Measurements from ENCODE around the gene NEDD4. TPM values are rescaled to one million over a fixed set of nuclear protein-coding genes. Genes with fewer than 3 reads are reported as not detected.
"Not testable (repeated sequence)": the region's sequence is repeated elsewhere in the genome, so short reads cannot be mapped to it uniquely, and the experiment has no call there.

NEDD4 gene
- total RNA-seq, 1 donor from 2014 or later: 12.6 TPM

DNA sequence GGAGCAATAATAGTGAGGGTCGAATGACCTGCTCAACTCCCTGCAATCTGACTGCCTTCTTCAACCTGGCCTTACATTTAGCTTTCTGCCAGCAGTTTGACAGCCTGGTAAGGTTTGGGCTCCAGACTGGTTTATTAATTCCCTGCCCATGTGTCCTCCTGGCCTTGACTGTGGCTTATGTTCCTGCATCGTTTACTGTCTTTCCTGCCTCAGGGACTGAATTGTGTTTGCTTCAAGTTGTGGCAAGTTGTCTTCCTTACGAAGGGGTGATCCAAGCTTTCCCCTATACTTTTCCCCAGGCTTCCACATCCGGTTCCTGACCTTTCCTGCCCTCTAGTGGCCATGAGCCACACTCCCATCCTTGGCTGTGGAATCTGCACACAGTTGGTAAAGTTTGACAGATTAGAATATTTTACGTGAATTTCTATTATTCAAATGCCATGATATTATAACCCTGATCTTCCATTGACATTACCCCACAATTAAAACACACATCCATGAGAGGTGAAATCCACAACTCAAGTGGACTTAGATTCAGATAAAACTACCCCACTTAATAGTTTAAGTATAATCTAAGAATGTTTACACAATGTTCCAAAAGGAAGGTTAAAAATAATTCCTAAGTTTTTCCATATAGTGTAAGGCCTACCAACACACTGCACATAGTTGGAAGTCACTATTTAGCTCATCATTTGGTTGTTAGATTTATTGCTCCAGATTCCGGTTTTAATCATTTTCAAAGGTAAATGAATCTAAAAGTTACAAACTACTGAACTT lies 95.7 kb downstream of the NEDD4 start:
- intact Hi-C loops (cut with micrococcal nuclease): loop anchor here (1.0 kb wide), 1 partner anchor 249 kb away; no protein-coding TSS in a partner anchor
- H3K4me3 Mint-ChIP-seq: no peak overlapping the region
- no peak for DNase-seq (ENCODE audit: low spot score)
- peaks cover 3% of the 10 kb centered on the region for H3K27me3 Mint-ChIP-seq (ENCODE audit: insufficient read depth)
- H3K27ac Mint-ChIP-seq: no peak overlapping the region
- no peaks in the 10 kb centered on the region for H3K36me3 Mint-ChIP-seq (ENCODE audit: low read depth)
- H3K9me3 Mint-ChIP-seq: no peaks in the 10 kb centered on the region
- peaks cover 4% of the 10 kb centered on the region for H3K4me1 Mint-ChIP-seq (ENCODE audit: low read depth)

- H3K27ac Mint-ChIP-seq: no peak overlapping the region
- no peak overlapping the region for H3K4me3 Mint-ChIP-seq
- peaks cover 4% of the 10 kb centered on the region for H3K4me1 Mint-ChIP-seq (ENCODE audit: low read depth)
- no peak for DNase-seq (ENCODE audit: low spot score)
- intact Hi-C loops (cut with micrococcal nuclease): no loop called here
- H3K27me3 Mint-ChIP-seq (ENCODE audit: insufficient read depth): peaks cover 3% of the 10 kb centered on the region
- H3K36me3 Mint-ChIP-seq (ENCODE audit: low read depth): no peaks in the 10 kb centered on the region
- H3K9me3 Mint-ChIP-seq: no peaks in the 10 kb centered on the region
These were observed 98.9 kb downstream of the NEDD4 start for GRCh38 chr15:55894399-55894965.

GRCh38 chr15:55893852-55894251 lies 99.6 kb downstream of the NEDD4 start:
- peaks cover 3% of the 10 kb centered on the region for H3K27me3 Mint-ChIP-seq (ENCODE audit: insufficient read depth)
- H3K9me3 Mint-ChIP-seq: no peaks in the 10 kb centered on the region
- peaks cover 4% of the 10 kb centered on the region for H3K4me1 Mint-ChIP-seq (ENCODE audit: low read depth)
- no peak overlapping the region for H3K27ac Mint-ChIP-seq
- intact Hi-C loops (cut with micrococcal nuclease): no loop called here
- H3K4me3 Mint-ChIP-seq: no peak overlapping the region
- no peak for DNase-seq (ENCODE audit: low spot score)
- H3K36me3 Mint-ChIP-seq (ENCODE audit: low read depth): no peaks in the 10 kb centered on the region

GRCh38 chr15:55891196-55891595 lies 102.2 kb downstream of the NEDD4 start:
- Mint-ChIP-seq H3K9me3 (peaks cover 5% of the 10 kb centered on the region), H3K27me3 (ENCODE audit: insufficient read depth) (peaks cover 3% of the 10 kb centered on the region), H3K27ac (no peak overlapping the region), H3K4me3 (no peak overlapping the region), H3K36me3 (ENCODE audit: low read depth) (peaks cover 2% of the 10 kb centered on the region), H3K4me1 (ENCODE audit: low read depth) (peaks cover 4% of the 10 kb centered on the region)
- no peak for DNase-seq (ENCODE audit: low spot score)
- intact Hi-C loops (cut with micrococcal nuclease): no loop called here

DNA sequence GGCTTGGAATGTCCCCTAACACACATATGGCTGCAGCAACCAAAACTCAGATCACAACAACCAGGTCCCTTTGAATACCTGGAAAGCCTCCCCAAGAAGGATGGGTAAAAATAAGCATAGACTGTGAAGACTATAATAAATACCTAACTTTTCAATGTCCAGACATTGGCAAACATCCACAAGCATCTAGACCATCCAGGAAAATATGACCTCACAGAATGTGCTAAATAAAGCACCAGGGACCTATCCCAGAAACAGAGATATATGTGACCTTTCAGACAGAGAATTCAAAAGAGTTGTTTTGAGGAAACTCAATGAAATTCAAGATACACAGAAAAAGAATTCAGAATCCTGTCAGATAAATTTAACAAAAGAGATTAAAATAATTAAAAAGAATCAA lies 109.2 kb downstream of the NEDD4 start:
- Mint-ChIP-seq H3K27me3 (ENCODE audit: insufficient read depth) (peaks cover 2% of the 10 kb centered on the region), H3K27ac (no peak overlapping the region), H3K4me1 (ENCODE audit: low read depth) (no peaks in the 10 kb centered on the region), H3K36me3 (ENCODE audit: low read depth) (peaks cover 2% of the 10 kb centered on the region), H3K9me3 (peaks cover 5% of the 10 kb centered on the region), H3K4me3 (no peak overlapping the region)
- intact Hi-C loops (cut with micrococcal nuclease): no loop called here
- DNase-seq (ENCODE audit: low spot score): no peak

DNA sequence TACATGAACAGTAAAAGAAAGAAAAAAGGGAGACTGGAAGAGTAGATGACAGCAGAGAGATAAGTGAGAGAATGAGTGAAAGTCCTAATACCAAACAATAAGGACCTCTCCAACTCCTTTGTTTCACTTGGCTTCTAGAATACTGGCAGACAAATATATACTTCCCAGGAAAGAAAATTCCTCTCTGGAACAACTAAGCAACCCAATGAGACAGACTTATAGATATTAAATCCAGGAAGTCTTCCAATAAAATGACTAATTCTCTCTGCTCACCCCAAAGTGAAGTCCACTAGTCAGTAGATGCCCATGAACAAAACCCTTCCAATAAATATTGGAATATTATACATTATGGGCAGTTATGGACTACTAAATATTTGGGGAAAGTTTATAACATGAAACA lies 114.2 kb downstream of the NEDD4 start:
- H3K4me1 Mint-ChIP-seq (ENCODE audit: low read depth): no peaks in the 10 kb centered on the region
- no peak overlapping the region for H3K4me3 Mint-ChIP-seq
- H3K27ac Mint-ChIP-seq: no peak overlapping the region
- H3K27me3 Mint-ChIP-seq (ENCODE audit: insufficient read depth): peaks cover 2% of the 10 kb centered on the region
- DNase-seq (ENCODE audit: low spot score): no peak
- no peaks in the 10 kb centered on the region for H3K36me3 Mint-ChIP-seq (ENCODE audit: low read depth)
- H3K9me3 Mint-ChIP-seq: no peaks in the 10 kb centered on the region
- intact Hi-C loops (cut with micrococcal nuclease): no loop called here

DNA sequence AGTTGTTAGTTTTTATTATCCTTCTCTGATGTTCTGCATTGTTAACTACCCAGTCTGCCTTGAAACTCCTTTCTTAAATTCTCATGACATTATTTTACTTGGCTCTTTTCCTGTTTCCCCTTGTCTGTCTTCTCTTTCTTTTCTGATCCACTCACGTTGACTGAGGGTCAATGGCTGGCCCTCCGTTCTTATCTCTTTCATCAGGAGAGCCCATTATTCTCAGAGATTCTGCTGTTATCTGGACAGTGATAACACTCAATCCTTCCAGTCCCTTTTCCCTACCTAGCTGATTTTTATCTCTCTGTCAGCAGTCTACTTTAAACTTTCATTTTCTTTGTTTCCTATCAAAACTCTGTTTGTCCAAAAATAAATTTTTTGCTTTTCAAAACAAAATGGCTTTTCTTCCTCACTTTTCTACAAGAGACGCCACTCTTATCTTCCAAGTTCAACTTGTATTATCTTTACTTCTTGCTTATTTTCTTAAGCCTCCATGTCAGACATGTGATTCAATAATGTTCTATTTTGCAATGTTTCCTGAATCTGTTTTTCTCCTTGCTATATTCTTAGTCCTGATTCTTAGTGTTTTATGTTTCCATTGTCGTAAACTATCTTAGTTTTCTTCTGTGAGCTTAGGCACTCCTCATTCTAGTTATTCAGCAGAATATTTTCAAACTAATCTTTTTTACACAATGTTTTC lies 120.2 kb downstream of the NEDD4 start:
- Mint-ChIP-seq H3K4me1 (ENCODE audit: low read depth) (no peaks in the 10 kb centered on the region), H3K27ac (no peak overlapping the region), H3K27me3 (ENCODE audit: insufficient read depth) (no peaks in the 10 kb centered on the region), H3K36me3 (ENCODE audit: low read depth) (no peaks in the 10 kb centered on the region), H3K9me3 (no peaks in the 10 kb centered on the region), H3K4me3 (no peak overlapping the region)
- no peak for DNase-seq (ENCODE audit: low spot score)
- intact Hi-C loops (cut with micrococcal nuclease): no loop called here

DNA sequence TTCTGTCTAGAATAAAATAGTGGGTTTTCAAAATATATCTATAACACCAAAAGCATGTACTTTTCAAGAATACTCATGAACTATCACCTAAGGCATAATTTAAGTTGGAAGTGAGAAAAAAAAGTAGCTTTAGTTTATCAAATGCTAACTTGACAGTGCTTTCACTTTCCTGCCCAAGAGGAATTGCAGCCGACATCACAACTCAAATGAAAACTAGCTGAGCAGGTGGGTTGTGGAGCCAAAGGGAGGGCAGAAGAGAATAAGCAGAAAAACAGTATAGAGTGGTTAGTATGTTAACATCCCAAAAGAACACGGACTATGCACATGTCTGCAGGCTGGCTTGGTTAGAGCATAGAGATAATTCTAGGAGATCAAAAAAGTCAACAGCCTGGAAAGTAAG lies 120.9 kb downstream of the NEDD4 start:
- no peaks in the 10 kb centered on the region for H3K27me3 Mint-ChIP-seq (ENCODE audit: insufficient read depth)
- H3K27ac Mint-ChIP-seq: no peak overlapping the region
- no peaks in the 10 kb centered on the region for H3K4me1 Mint-ChIP-seq (ENCODE audit: low read depth)
- no peak for DNase-seq (ENCODE audit: low spot score)
- no peaks in the 10 kb centered on the region for H3K36me3 Mint-ChIP-seq (ENCODE audit: low read depth)
- H3K4me3 Mint-ChIP-seq: no peak overlapping the region
- no peaks in the 10 kb centered on the region for H3K9me3 Mint-ChIP-seq
- intact Hi-C loops (cut with micrococcal nuclease): no loop called here

DNA sequence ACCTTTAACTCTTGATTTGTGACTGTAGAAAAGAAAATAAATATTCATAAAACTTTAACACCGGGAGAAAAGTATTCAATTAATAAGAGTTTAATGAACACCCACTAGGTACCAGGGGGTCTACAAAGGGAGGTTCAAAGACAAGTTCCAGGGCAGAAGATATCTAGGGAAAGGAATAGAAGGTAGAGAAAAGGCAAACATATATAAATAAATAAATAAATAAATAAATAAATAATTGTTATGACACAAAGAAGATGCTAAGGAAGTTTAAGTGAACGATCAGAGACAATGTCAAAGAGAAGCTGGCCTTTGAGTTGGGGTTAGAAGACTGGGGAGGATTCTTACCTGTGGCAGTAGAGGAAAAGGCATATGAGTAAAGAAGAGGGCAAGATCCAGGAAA lies 123.8 kb downstream of the NEDD4 start:
- Mint-ChIP-seq H3K4me3 (no peak overlapping the region), H3K36me3 (ENCODE audit: low read depth) (no peaks in the 10 kb centered on the region), H3K9me3 (no peaks in the 10 kb centered on the region), H3K27ac (no peak overlapping the region), H3K27me3 (ENCODE audit: insufficient read depth) (peaks cover 2% of the 10 kb centered on the region), H3K4me1 (ENCODE audit: low read depth) (no peaks in the 10 kb centered on the region)
- DNase-seq (ENCODE audit: low spot score): no peak
- intact Hi-C loops (cut with micrococcal nuclease): no loop called here

GRCh38 chr15:55868707-55869106 lies 124.7 kb downstream of the NEDD4 start:
- intact Hi-C loops (cut with micrococcal nuclease): no loop called here
- no peak overlapping the region for H3K4me3 Mint-ChIP-seq

GRCh38 chr15:55868291-55868690 lies 125.1 kb downstream of the NEDD4 start:
- H3K27ac Mint-ChIP-seq; DNase-seq (ENCODE audit: low spot score); H3K27me3 Mint-ChIP-seq (ENCODE audit: insufficient read depth); H3K36me3 Mint-ChIP-seq (ENCODE audit: low read depth); intact Hi-C loops (cut with micrococcal nuclease); H3K9me3 Mint-ChIP-seq; H3K4me3 Mint-ChIP-seq; H3K4me1 Mint-ChIP-seq (ENCODE audit: low read depth): not testable (repeated sequence)

More at GRCh38 chr15:55868707-55869106, 124.7 kb downstream of the NEDD4 start:
- no peak for DNase-seq (ENCODE audit: low spot score)
- Mint-ChIP-seq H3K36me3 (ENCODE audit: low read depth) (no peaks in the 10 kb centered on the region), H3K27me3 (ENCODE audit: insufficient read depth) (peaks cover 2% of the 10 kb centered on the region), H3K9me3 (no peaks in the 10 kb centered on the region), H3K4me1 (ENCODE audit: low read depth) (no peaks in the 10 kb centered on the region), H3K27ac (no peak overlapping the region)

DNA sequence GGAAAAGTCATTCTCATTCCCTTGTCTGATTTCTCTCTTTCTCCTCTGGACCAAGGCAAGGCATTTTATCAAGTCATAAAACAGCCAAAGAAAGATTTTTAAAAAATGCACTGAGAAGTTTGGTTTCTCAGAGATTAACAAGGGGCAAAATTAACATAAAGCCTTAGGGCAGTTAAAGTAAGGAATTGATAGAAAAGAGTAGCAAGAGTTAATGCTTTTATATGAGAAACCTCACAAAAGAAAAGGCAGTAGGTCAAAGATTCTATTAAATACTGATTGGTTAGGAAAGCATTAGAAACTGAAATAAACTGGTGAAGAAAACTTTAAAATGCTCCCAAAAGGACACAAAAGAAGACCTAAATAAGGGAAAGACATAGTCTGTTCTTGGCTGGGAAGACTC lies 129.5 kb downstream of the NEDD4 start:
- no peaks in the 10 kb centered on the region for H3K4me1 Mint-ChIP-seq (ENCODE audit: low read depth)

DNA sequence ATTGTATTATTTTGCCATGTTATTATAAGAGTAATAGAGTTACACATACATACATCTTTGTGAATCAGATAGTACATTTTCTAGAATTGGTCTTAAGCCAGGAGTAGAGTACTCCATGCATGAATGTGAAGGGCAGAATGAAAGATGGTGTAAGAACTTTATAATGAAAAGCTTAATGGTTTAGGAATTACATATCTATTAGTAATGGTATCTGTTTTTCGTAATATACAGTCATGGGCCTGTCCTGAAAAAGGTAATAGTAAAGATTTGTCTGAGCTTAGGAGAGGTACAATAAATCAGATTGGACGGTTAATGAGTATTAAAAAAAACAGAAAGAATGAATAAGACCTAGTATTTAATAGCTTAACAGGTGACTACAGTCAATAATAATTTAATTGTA lies 132.3 kb downstream of the NEDD4 start:
- DNase-seq (ENCODE audit: low spot score): no peak
- Mint-ChIP-seq H3K36me3 (ENCODE audit: low read depth) (peaks cover 7% of the 10 kb centered on the region), H3K4me3 (no peak overlapping the region), H3K9me3 (no peaks in the 10 kb centered on the region), H3K4me1 (ENCODE audit: low read depth) (no peaks in the 10 kb centered on the region), H3K27ac (no peak overlapping the region), H3K27me3 (ENCODE audit: insufficient read depth) (peaks cover 2% of the 10 kb centered on the region)
- intact Hi-C loops (cut with micrococcal nuclease): no loop called here

More for the DNA sequence above, 129.5 kb downstream of the NEDD4 start:
- DNase-seq (ENCODE audit: low spot score): no peak
- Mint-ChIP-seq H3K27me3 (ENCODE audit: insufficient read depth) (peaks cover 2% of the 10 kb centered on the region), H3K4me3 (no peak overlapping the region), H3K9me3 (no peaks in the 10 kb centered on the region), H3K36me3 (ENCODE audit: low read depth) (peaks cover 3% of the 10 kb centered on the region), H3K27ac (no peak overlapping the region)
- intact Hi-C loops (cut with micrococcal nuclease): no loop called here
